Measurements from ENCODE around the gene BCS1L. TPM values are rescaled to one million over a fixed set of nuclear protein-coding genes. Genes with fewer than 3 reads are reported as not detected.

The BCS1L gene
- polyA plus RNA-seq, 1 of the 3 experiments (the other 2 are of a cell fraction) = 47.5 TPM

GRCh38 chr2:218659258-218659987 is at the start of gene BCS1L, which contains the start of gene ZNF142 (continued):
- TF ChIP-seq IRF3 (IDR thresholded peaks at IDR 0.05; ENCODE audit: low read depth, low read length) = no peak
- no peak for TF ChIP-seq NFIC (IDR thresholded peaks at IDR 0.05; ENCODE audit: borderline replicate concordance)
- no peak for TF ChIP-seq MEF2A (IDR thresholded peaks at IDR 0.05; ENCODE audit: borderline replicate concordance, low read depth)
- no peak for TF ChIP-seq EP300 (IDR thresholded peaks at IDR 0.05; ENCODE audit: borderline replicate concordance in 1 of 2, low read depth in 1 of 2, low read length in 1 of 2)
- TF ChIP-seq CTCF (IDR thresholded peaks at IDR 0.05) = no peak
- TF ChIP-seq SIN3A (IDR thresholded peaks at IDR 0.05; ENCODE audit: borderline replicate concordance, low read depth, low read length) = peak; percentile 95
- TF ChIP-seq ZBTB33 (IDR thresholded peaks at IDR 0.05; ENCODE audit: borderline replicate concordance, low read depth) = no peak
- no peak for TF ChIP-seq FOXJ3 (CRISPR knock-in tag; IDR thresholded peaks at IDR 0.05)
- no peak for TF ChIP-seq RXRA (IDR thresholded peaks at IDR 0.05; ENCODE audit: borderline replicate concordance, low read depth)

- H3K4me2 ChIP-seq = no peak overlapping the region
- WGBS (ENCODE audit: low lambda C conversion rate) = 94% methylated on average over 6 of the region's 6 CpGs
- POLR2A ChIA-PET = interaction anchor here (1.5 kb wide), 1 partner anchor 8 kb away, joined by 5 read pairs; the partner anchor contains the start of gene PLCD4
- no peaks in the 10 kb centered on the region for H3K27me3 ChIP-seq (ENCODE audit: insufficient read depth)
- no peaks in the 10 kb centered on the region for H3K79me2 ChIP-seq (ENCODE audit: insufficient read depth)
- no peaks in the 10 kb centered on the region for H3K9me2 ChIP-seq
- no peak overlapping the region for H3K9ac ChIP-seq
- H3K36me3 ChIP-seq (replicated peaks in 1 of 2; ENCODE audit: control insufficient read depth in 1 of 2, insufficient read depth in 2 of 2, low read length in 1 of 2) = no peaks in the 10 kb centered on the region
- H3K27ac ChIP-seq (ENCODE audit: low read depth in 2 of 2, low read length in 1 of 2) = no peak overlapping the region
- H4K20me1 ChIP-seq (ENCODE audit: insufficient read depth) = no peaks in the 10 kb centered on the region
- H3K9me3 ChIP-seq = no peaks in the 10 kb centered on the region
- DNase-seq = no peak
- no peak overlapping the region for H2AFZ ChIP-seq (ENCODE audit: low read depth)
- CTCF ChIA-PET = interaction anchor here (1.5 kb wide), 1 partner anchor 95 kb away, joined by 4 read pairs; no protein-coding TSS in a partner anchor
- no peaks in the 10 kb centered on the region for H3K4me1 ChIP-seq (ENCODE audit: control insufficient read depth in 1 of 2, insufficient read depth in 2 of 2, low read depth in 1 of 2, low read length in 1 of 2)
- no peak overlapping the region for H3K4me3 ChIP-seq (ENCODE audit: low read depth in 2 of 2, low read length in 1 of 2)
- no peaks in the 10 kb centered on the region for H3F3A ChIP-seq (replicated peaks; ENCODE audit: insufficient read depth)
- TF ChIP-seq TEAD4 (IDR thresholded peaks at IDR 0.05; ENCODE audit: borderline replicate concordance, insufficient read depth) (no peak), POLR2AphosphoS5 (IDR thresholded peaks at IDR 0.05; ENCODE audit: low read depth, low read length) (no peak), TCF12 (IDR thresholded peaks at IDR 0.05) (no peak), FOSL2 (IDR thresholded peaks at IDR 0.05; ENCODE audit: borderline replicate concordance, low read depth) (no peak), USF1 (IDR thresholded peaks at IDR 0.05; ENCODE audit: borderline replicate concordance, low read depth) (no peak), USF2 (IDR thresholded peaks at IDR 0.05; ENCODE audit: borderline replicate concordance, low read depth, low read length) (no peak), CHD2 (IDR thresholded peaks at IDR 0.05; ENCODE audit: low read length, partially characterized antibody) (no peak), MXI1 (IDR thresholded peaks at IDR 0.05; ENCODE audit: low read depth, low read length) (no peak), RCOR1 (IDR thresholded peaks at IDR 0.05; ENCODE audit: low read length) (no peak), REST (IDR thresholded peaks at IDR 0.05; ENCODE audit: low read depth, low read length) (no peak)
These were observed 43.6 kb upstream of the BCS1L start for GRCh38 chr2:218615868-218616315.
